Fibroblast of skin of right biceps (primary cell): ENCODE results near the gene RGS8.
A peak's percentile ranks its signal among the peaks of the same experiment; 100 is the strongest.

Source experiments
- DNase-seq: peaks from one replicate; pipeline ENCODE4 v3.0.0-alpha.2; 2013

RGS8 gene, protein sequence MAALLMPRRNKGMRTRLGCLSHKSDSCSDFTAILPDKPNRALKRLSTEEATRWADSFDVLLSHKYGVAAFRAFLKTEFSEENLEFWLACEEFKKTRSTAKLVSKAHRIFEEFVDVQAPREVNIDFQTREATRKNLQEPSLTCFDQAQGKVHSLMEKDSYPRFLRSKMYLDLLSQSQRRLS

DNA sequence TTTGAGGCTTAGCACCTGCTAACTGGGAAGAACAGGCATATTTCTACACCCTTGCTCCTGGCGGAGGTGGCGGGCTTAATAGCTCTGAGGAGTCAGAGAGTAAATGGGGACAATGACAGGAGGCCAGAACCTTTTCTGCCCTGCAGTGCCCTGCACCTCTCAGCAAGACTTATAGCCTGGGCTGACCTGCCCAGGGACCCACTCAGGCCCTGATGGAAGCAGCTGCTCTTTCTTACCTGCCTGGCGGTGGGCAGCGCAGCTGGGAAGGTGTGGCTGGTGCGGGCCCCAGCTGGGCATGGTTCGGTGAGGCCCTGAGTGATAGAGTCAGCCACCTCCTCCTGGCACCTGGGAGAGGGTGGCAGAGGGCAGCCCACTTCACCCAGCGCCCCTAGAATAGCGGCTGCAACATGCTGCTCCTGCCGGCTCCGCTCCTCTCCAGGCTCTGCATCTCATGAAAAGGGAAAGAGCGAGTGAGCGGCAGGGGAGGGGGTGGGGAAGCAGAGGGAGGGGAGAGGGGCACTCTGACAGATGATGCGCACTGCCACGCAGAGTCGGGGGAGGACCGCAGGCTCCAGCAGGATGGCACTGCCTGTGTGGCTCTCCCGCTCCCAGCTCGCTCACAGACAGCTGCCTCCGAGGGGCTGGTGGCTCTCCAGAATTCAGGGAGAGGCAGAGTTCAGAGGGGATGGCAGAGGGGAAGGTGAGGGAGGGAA, at the start of gene RGS8:
TSS of gene RGS8 (minus strand) at position 472 of the 713 bp plus-strand sequence. CDS start 14,938 bp downstream, outside the sequence.
- no peak for DNase-seq

- no peak for DNase-seq
Measured at GRCh38 chr1:182731852-182732575, 47.6 kb upstream of the RGS8 start.

DNA sequence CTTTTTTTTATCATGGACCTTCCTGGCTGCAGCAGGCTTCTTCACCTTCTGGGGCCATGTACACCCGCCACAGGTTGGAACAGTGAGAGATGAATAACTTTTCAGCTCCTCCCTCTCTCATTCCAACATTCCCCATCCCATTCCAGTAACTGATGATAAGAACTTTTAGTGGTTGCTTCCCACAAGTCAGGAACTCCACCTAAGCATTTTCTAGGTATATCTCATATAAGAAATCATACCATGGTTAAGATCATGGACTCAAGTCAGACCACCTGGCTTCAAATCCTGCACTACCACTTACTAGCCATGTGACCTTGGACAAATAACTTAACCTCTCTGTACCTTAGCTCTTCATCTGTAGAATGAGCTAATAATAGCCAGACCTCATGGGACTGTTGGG, 42.5 kb upstream of the RGS8 start:
- no peak for DNase-seq

- peak; percentile 66 for DNase-seq
Measured at GRCh38 chr1:182725259-182726255, 41.2 kb upstream of the RGS8 start.

- DNase-seq: no peak
Measured at GRCh38 chr1:182724215-182724614, 39.8 kb upstream of the RGS8 start.

- no peak for DNase-seq
Measured at GRCh38 chr1:182723200-182723599, 38.8 kb upstream of the RGS8 start.

DNA sequence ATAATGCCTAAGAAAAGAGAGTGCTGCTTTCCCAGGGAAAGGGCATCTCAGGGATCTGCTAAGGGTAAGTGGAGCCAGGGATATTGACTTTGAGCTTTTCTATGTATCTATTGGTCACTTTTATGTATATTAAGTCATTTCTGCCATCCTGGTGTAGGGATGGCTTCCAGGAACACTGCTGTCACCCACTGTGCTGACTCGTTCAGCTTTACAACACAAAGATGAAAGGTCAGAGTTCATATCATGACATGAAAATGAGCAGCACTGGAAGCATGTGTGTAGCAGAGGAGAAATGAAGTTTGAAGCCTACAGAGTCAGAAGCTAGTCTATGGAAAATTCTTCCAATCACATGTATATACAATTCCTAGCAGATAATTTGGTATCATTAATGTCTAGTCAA, 37.1 kb upstream of the RGS8 start:
- DNase-seq: no peak

DNA sequence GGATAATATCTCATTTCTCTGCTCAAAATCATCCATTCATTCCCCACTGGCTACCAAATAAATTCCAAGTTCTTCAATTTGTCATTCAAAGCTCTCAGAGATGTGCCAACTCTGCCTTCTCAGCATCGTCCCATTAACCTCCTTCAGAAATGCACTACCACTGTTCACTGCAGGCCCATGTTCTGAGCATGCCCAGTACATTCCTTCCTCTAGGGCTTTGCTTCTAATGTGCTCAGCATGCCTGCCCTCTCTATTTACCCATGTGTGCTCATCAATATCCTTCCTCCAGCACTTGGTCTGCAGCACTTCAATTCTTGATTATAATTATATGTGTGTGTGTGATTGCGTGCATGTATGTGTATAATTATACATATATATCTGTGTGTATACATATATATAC, 36.1 kb upstream of the RGS8 start:
- no peak for DNase-seq

DNA sequence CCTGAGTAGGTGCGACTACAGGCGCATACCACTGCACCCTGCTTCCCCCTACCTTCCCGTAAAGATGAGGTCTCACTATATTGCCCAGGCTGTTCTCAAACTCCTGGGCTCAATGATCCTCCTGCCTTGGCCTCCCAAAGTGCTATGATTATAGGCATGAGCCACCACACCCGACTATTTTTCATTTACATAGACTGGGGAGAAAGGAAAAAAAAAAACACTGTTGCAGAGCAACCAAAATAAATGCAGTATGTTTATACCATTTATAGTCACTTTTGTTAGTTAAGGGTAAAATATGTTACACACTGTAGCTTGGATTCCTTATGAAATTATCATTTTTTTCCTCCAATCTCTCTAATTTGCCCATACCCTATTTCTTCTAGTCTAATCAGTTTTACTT, 35.2 kb upstream of the RGS8 start:
- DNase-seq: no peak

GRCh38 chr1:182718311-182718710, 33.9 kb upstream of the RGS8 start:
- no peak for DNase-seq

DNA sequence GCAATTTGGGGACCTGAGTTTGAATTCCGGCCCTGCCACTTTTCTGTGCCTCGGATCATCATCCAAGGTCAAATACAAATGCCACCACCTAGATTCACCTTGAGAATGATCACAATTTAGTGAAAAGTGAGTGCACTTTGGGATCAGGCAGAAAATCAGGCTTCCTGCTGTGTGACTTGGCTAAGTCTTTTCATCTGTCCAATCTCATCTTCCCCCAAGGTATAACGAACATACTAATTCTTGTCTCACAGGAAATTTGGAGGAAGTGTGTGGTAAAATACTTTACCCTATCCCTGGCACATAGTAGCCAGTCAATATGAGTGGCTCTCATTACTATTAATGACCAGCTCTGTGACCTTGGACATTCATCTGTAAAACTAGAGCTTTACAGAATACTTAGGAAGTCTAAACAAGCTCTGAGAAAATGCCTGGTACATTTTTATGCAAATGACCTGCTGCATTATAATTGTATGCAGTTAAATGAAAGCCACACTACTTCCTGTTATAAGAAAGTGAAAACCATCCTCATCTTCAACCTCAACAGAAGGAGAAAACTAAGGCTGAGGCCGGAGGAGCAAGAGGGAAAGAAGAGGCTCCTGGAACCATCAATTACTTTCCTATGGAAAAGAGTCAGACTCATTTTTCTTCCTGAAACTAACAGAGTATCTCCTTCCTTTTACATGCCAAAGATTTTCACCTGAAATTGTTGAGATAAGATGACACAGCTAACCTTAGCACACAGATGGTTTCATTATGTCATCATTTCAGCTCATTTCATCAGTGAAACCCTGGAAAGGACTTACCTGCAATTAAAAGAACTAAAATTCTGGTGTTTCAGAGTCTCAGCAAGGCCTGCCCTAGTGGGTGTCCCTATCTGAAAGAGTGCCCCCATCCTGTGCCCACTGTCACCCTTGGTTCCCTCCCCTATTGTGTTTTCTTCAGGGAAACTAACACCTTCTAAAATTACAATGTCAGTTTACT, 32.6 kb upstream of the RGS8 start:
- no peak for DNase-seq

DNA sequence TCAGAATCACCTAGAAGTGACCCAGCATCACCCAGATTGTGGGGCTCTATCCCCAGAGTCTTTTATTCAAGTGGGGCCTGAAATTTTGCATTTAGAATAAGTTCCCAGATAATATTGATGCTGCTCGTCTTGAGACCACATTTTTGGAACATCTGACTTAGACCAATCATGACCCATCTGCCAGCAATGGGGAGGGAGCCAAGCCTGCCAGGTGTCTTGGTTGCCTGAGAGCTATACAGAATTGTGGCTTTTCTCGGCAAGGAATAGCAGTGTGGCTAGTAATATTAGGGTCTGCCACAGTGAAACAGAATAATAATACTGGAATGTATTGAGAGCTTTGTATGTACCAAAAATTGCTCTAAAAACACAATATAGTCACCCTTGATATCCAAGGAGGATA, 31.1 kb upstream of the RGS8 start:
- DNase-seq: no peak

GRCh38 chr1:182714546-182714945, 30.2 kb upstream of the RGS8 start:
- DNase-seq: no peak

DNA sequence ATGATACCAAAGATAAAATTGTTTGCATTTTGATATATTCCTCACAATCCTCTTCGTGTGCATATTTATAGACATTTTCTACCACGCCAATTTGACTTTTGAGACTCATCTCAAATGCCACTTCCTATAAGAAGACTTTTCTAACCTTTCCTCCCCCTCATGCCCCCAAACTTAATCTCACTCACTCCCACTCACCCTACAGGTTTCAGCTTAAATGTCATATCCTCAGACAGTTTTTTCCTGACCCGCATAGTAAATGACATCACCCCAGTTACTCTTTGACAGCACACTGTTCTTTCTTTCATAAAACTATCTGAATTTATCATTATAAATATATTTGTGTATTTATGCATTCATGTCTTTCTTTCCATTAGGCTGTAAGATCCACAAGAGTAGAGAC, 29.6 kb upstream of the RGS8 start:
- DNase-seq: no peak

- DNase-seq: no peak
Measured at GRCh38 chr1:182713492-182713891, 29.1 kb upstream of the RGS8 start.

DNA sequence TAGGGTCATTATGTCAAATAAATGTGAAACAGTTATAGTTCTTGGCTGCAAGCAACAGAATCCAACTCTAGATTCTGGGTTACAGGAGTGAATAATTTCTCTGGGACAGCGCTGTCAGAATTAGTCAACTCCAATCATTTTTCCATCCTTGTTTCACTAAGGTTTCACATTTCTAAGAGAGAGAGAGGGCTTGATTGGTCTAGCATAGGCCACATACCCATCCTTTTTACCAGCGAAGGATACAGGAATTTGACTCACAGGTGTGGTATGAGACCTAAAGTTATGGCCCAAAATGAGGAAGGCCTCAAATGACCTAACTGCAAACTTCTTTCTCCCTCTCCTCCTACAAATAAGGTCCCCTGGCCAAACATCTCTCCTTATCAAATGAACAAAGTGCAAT, 25.5 kb upstream of the RGS8 start:
- DNase-seq: no peak

DNA sequence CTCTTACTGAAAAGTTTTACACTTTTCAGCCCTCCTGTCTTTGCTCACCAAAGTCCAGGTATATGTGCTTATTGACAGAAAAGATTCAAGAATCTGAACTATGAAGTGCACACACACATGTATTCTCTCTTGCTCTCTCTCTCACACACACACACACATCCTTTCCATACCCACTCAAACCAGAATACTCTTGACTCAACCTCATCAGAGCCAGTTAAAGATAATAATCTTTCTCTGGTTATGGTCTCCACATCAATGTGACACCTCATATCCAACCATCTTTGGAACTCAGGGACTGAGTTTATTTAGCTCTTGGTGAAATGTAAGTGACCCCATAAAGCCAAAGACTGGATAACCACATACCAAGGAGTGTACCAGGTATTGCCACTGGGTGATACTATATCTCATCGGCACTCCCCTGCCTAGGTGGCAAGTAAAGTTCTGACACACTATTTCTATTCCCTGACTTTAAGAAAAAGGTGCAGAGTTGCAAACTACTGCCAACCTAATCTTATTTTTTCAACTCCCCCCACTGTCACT, 24.9 kb upstream of the RGS8 start:
- DNase-seq: no peak

GRCh38 chr1:182707122-182707521, 22.7 kb upstream of the RGS8 start:
- DNase-seq: no peak

DNA sequence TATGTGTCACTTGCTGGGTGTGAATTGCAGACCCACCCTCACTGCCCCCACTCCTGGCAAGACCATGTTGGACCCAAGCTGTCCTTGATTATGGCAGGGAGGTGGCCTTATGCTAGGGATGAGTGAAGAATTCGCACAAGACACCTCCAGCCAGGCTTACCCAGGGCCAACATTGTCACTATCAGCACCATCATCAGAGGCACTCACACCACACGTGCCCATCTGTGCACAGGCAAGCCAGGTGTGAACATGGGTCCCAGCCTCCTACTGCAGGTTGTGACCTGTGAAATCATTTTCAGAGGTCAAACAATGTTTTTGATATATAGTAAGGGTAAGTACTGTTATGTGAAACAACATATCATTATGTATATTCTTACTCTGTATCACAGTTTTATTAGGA, 20.3 kb upstream of the RGS8 start:
- DNase-seq: no peak

GRCh38 chr1:182703539-182703938, 19.2 kb upstream of the RGS8 start:
- no peak for DNase-seq

DNA sequence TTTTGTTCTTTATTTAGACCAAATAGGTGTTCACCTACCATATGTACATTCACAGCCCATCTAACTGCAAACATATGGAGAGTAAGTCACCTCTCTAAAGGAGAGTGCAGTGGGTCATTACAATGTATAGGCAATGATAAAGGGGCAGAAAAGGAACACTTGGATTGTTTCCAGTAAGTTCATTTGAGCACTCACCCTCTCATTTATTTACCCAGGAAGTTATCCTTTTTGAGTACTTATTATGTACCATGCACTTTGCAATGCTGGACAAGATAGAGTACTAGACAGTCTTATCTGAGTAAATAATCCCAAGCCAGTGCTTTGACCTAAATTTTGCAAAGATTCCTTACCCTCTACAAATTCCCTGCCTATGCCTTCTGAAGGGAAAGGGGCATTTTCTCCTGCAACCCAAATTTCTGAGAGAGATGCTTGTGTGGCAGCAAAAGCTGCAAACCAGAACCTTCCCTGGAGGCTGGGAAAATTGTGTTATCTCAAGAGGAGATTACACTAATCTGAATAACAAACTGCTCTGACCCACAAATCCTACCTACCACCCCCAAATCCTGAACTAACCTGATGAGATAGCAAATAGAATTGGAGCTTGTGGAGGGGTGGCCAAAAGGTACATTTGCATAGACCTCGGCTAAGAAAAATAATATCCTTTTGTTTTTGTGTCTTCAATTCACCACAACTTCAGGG, 18.6 kb upstream of the RGS8 start:
- no peak for DNase-seq
